Esophagus muscularis mucosa (tissue), 4 donors: Measurements from ENCODE around the gene PNMA6E. TPM values are rescaled to one million over a fixed set of nuclear protein-coding genes. Genes with fewer than 3 reads are reported as not detected.

Source experiments
- DNase-seq: peaks from one replicate; pipeline ENCODE4 v3.0.0-alpha.2; 2017; ENCODE audit errors: extremely low spot score
- H3K27ac ChIP-seq, 4 donors: fragments of 200-600 bp; sonication (generic); replicated peaks in 1 of 4; 1 replicate in 3 of 4; 2 replicates in 1 of 4; pipeline ENCODE4 v1.5.1; 2016 to 2019; ENCODE audit warnings: mild to moderate bottlenecking in 1 of 4
- H3K27me3 ChIP-seq, 4 donors: fragments of 200-600 bp; sonication (generic); one replicate each; pipeline versions ENCODE4 v1.5.1 to v1.6.0; 2016 to 2019
- H3K36me3 ChIP-seq, 4 donors: fragments of 200-600 bp; sonication (generic); one replicate each; pipeline ENCODE4 v1.5.1; 2016 to 2019
- H3K4me1 ChIP-seq, 4 donors: fragments of 200-600 bp; sonication (generic); one replicate each; pipeline ENCODE4 v1.5.1; 2016 to 2019
- H3K4me3 ChIP-seq, 4 donors: fragments of 200-600 bp; sonication (generic); 1 replicate in 2 of 4; 2 replicates in 2 of 4; pipeline ENCODE4 v1.5.1; 2016 to 2019; ENCODE audit warnings: mild to moderate bottlenecking in 4 of 4, moderate library complexity in 1 of 4
- H3K9me3 ChIP-seq, 4 donors: fragments of 200-600 bp; sonication (generic); 1 replicate in 3 of 4; 2 replicates in 1 of 4; pipeline ENCODE4 v1.5.1; 2016 to 2019
- EP300 ChIP-seq: sonication (generic); formaldehyde crosslinking; IDR thresholded peaks from one replicate; pipeline ENCODE4 v1.6.1; 2017; ENCODE audit warnings: antibody characterized with exemption
- POLR2A ChIP-seq: fragments of 450-650 bp; IDR thresholded peaks from one replicate; pipeline ENCODE4 v1.6.1; 2017; ENCODE audit warnings: antibody characterized with exemption, moderate library complexity, mild to moderate bottlenecking, low read depth
- POLR2AphosphoS5 ChIP-seq, 2 donors: sonication (generic); formaldehyde crosslinking; IDR thresholded peaks; one replicate each; pipeline ENCODE4 v1.6.1; 2017; ENCODE audit warnings: antibody characterized with exemption in 2 of 2
- WGBS: methylation state at CpG from one replicate; pipeline ENCODE4 v1.1.5; 2018; 5-methylcytosine and 5-hydroxymethylcytosine counted together
- intact Hi-C: fragments of 100-400 bp; cut with DNase I; formaldehyde crosslinking; loops from one replicate; pipeline ENCODE4 v1.15.1; 2023
- total RNA-seq, 4 donors: library from RNA; depleted of rRNA; stranded (reverse); fragments of >200 nt; gene quantifications; one replicate each; pipeline versions ENCODE4 v1.1.0 to v1.2.1, GENCODE V29; 2016
- TF ChIP-seq, protein P1 (sequence below), 3 experiments: fragments of 200-600 bp in 2 of 3; fragments of 450-650 bp in 1 of 3; sonication (generic) in 2 of 3; IDR thresholded peaks; one replicate each; pipeline ENCODE4 v1.5.1; 2017 to 2019; ENCODE audit warnings: antibody characterized with exemption in 3 of 3, mild to moderate bottlenecking in 2 of 3, moderate library complexity in 1 of 3

The PNMA6E gene
- total RNA-seq, 4 donors from 2014 or later = not detected

DNA sequence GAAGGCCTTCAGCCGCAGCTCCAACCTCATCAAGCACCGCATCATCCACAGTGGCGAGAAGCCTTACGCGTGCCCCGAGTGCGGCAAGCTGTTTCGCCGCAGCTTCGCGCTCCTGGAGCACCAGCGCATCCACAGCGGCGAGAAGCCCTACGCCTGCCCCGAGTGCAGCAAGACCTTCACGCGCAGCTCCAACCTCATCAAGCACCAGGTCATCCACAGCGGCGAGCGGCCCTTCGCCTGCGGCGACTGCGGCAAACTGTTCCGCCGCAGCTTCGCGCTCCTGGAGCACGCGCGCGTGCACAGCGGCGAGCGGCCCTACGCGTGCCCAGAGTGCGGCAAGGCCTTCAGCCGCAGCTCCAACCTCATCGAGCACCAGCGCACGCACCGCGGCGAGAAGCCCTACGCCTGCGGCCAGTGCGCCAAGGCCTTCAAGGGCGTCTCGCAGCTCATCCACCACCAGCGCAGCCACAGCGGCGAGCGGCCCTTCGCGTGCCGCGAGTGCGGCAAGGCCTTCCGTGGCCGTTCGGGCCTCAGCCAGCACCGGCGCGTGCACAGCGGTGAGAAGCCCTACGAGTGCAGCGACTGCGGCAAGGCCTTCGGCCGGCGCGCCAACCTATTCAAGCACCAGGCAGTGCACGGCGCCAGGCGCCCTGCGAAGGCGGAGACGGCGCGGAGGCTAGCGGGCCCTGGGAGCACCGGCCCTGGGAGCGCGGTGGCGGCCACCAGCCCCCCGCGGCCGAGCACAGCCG, 19.9 kb upstream of the PNMA6E start:
- H3K4me3 ChIP-seq = no peak overlapping the region
- no peak overlapping the region for H3K27ac ChIP-seq
- no peak for DNase-seq
- TF ChIP-seq POLR2AphosphoS5 (IDR thresholded peaks at IDR 0.05) (no peak), EP300 (no peak), POLR2A (no peak)
- TF ChIP-seq, protein P1, sequence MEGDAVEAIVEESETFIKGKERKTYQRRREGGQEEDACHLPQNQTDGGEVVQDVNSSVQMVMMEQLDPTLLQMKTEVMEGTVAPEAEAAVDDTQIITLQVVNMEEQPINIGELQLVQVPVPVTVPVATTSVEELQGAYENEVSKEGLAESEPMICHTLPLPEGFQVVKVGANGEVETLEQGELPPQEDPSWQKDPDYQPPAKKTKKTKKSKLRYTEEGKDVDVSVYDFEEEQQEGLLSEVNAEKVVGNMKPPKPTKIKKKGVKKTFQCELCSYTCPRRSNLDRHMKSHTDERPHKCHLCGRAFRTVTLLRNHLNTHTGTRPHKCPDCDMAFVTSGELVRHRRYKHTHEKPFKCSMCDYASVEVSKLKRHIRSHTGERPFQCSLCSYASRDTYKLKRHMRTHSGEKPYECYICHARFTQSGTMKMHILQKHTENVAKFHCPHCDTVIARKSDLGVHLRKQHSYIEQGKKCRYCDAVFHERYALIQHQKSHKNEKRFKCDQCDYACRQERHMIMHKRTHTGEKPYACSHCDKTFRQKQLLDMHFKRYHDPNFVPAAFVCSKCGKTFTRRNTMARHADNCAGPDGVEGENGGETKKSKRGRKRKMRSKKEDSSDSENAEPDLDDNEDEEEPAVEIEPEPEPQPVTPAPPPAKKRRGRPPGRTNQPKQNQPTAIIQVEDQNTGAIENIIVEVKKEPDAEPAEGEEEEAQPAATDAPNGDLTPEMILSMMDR (IDR thresholded peaks at IDR 0.05) = no peak
- no peaks in the 10 kb centered on the region for H3K9me3 ChIP-seq
- H3K36me3 ChIP-seq = peaks cover 0 to 26% (median 10%) of the 10 kb centered on the region in 4 donors
- H3K4me1 ChIP-seq = no peaks in the 10 kb centered on the region
- WGBS = 91% methylated on average over 79 of the region's 91 CpGs
- intact Hi-C loops = no loop called here
- no peaks in the 10 kb centered on the region for H3K27me3 ChIP-seq

DNA sequence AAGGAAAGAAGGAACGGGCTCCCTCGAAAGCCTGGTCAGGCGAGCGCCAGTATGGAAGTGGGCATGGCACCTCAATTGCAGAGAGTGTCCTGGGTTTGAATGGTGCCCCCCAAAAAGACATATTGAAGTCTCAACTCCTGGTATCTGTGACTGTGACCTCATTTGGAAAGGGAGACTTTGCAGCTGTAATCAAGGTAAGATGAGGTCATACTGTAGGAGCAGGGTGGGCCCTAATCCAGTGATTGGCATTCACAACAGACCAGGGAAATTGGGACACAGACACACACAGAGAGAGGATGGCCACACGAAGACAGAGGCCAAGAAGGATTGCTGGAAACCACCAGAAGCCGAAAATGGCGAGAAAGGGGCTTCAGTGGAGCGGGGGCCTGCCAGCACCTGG, 16.5 kb upstream of the PNMA6E start:
- no peak for DNase-seq
- H3K27me3 ChIP-seq = no peaks in the 10 kb centered on the region
- intact Hi-C loops = no loop called here
- H3K4me1 ChIP-seq = peaks cover 0 to 4% (median under 1%) of the 10 kb centered on the region in 4 donors
- H3K4me3 ChIP-seq = no peak overlapping the region
- no peak for TF ChIP-seq POLR2A
- TF ChIP-seq EP300 = no peak
- TF ChIP-seq POLR2AphosphoS5 (IDR thresholded peaks at IDR 0.05) = no peak
- TF ChIP-seq, protein P1 (IDR thresholded peaks at IDR 0.05) = no peak
- H3K9me3 ChIP-seq = no peaks in the 10 kb centered on the region
- peaks cover 0 to 26% (median 10%) of the 10 kb centered on the region in 4 donors for H3K36me3 ChIP-seq
- WGBS = 86% methylated on average over 8 of the region's 8 CpGs
- H3K27ac ChIP-seq = no peak overlapping the region

DNA sequence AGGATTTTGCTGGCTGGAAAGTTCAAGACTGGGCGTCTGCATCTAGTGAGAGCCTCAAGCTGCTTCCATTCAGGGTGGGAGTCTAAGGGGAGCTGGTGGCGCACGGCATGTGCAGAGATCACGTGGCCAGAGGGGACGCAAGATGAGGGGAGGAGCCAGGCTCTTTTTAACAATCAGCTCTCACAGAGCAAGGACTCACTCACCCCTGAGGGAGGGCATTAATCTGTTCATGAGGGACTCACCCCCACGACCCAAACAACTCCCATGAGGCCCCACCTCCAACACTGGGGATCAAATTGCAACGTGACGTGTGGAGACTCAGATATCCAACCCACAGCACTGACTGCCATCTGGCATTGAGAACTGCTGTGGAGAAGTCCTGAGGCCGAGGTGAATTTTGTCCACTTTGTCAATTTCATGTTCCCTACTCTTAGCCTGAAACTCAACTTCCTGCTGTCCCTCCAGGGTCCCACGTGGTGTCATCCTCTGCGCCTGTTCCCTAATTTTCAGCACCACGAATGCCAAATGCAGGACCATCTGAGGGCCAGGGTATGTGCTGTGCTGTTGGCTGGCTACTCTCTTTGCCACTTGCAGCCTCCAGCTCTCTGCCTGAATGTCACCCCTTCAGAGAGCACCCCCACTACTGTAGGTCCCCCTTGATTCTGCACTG, 15.8 kb upstream of the PNMA6E start:
- peaks cover 0 to 12% (median 7%) of the 10 kb centered on the region in 4 donors for H3K4me1 ChIP-seq
- intact Hi-C loops = no loop called here
- 59% methylated on average over 12 of the region's 12 CpGs for WGBS
- TF ChIP-seq POLR2AphosphoS5 (IDR thresholded peaks at IDR 0.05) = no peak
- TF ChIP-seq EP300 = no peak
- no peak for TF ChIP-seq POLR2A
- TF ChIP-seq, protein P1 (IDR thresholded peaks at IDR 0.05) = no peak
- no peak for DNase-seq
- no peak overlapping the region for H3K4me3 ChIP-seq
- no peaks in the 10 kb centered on the region for H3K27me3 ChIP-seq
- no peak overlapping the region for H3K27ac ChIP-seq
- H3K9me3 ChIP-seq = no peaks in the 10 kb centered on the region
- peaks cover 0 to 22% (median 9%) of the 10 kb centered on the region in 4 donors for H3K36me3 ChIP-seq

DNA sequence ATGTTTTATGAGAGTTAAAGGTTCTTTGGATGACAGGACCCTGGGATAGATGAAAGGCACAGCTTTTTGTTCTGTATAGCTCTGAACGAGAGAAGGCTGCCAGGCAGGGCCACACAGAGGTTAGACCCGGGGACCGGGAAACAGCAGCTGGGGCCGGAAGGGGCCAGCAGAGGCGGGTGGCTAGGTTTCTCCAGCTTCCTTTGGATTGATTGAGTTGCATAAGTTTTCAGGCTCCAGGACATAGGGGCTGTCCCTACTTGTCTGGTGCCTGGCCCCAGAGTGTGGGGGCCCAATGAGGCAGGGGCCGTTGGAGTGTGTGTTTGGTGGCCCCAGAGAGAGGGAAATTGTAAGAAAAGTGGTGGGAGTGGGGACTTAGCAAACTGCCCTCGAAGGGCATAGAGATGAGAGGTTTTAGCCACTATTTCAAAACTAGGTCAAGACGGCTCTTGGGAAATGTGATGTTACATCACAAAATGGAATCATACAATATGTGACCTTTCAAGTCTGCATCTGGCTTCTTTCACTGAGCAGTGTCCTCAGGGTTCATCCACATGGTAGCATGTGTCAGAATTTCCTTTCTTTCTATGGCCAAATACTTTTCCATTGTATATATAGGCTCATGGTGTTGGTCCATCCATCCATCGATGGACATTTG, 13.8 kb upstream of the PNMA6E start:
- Histone ChIP-seq H3K9me3 (no peaks in the 10 kb centered on the region), H3K4me3 (no peak overlapping the region), H3K27ac (peak overlapping the region in 2 of 4 donors; percentile 44 to 46), H3K27me3 (no peaks in the 10 kb centered on the region), H3K4me1 (peaks cover 0 to 18% (median 17%) of the 10 kb centered on the region in 4 donors), H3K36me3 (peaks cover 0 to 6% (median 2%) of the 10 kb centered on the region in 4 donors)
- 63% methylated on average over 9 of the region's 9 CpGs for WGBS
- DNase-seq = no peak
- intact Hi-C loops = no loop called here
- TF ChIP-seq EP300 (no peak), POLR2A (no peak), POLR2AphosphoS5 (IDR thresholded peaks at IDR 0.05) (peak in 1 of 2 donors; percentile 53)

DNA sequence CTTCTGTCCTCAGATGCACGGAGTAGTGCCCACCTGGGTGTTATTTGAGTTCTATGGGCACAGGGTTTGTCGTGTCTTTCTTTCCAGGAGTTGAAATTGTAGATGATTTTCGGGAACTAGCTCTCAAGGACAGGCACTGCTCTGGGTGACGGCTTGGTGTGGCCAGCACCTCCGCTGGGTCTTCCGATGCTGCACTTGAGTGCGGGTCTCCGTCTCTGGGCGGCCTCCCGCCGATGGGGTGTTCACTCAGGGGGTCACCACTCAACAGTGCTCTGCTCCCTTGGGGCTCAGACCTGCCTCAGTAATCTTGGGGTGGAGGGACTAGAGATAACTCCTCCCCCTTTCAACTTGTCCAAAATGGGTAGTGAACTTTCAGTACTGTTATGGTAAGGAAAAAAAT, 12.6 kb upstream of the PNMA6E start:
- no peaks in the 10 kb centered on the region for H3K9me3 ChIP-seq
- no peak overlapping the region for H3K4me3 ChIP-seq
- no peak overlapping the region for H3K27ac ChIP-seq
- H3K27me3 ChIP-seq = no peaks in the 10 kb centered on the region
- TF ChIP-seq, protein P1 (IDR thresholded peaks at IDR 0.05) = no peak
- TF ChIP-seq POLR2A = no peak
- peaks cover 0 to 18% (median 17%) of the 10 kb centered on the region in 4 donors for H3K4me1 ChIP-seq
- H3K36me3 ChIP-seq = no peaks in the 10 kb centered on the region
- intact Hi-C loops = no loop called here
- no peak for DNase-seq
- 78% methylated on average over 11 of the region's 11 CpGs for WGBS
